Activated T-cell treated with anti-CD3 and anti-CD28 coated beads, Interleukin-2, amount 50 U/mL, for 1 hour (primary cell): ENCODE results near the gene LIN7B.

Source experiments
- DNase-seq: peaks from one replicate; pipeline ENCODE4 v3.0.0-alpha.2; 2020

Gene LIN7B

GRCh38 chr19:49094505-49095482 is 19.4 kb upstream of the LIN7B start:
- no peak for DNase-seq

- DNase-seq, result peak; percentile 79
Observed at GRCh38 chr19:49097453-49098288, 16.5 kb upstream of the LIN7B start.

GRCh38 chr19:49098795-49099194 is 15.4 kb upstream of the LIN7B start:
- DNase-seq, result no peak

GRCh38 chr19:49101160-49101559 is 13.0 kb upstream of the LIN7B start:
- no peak for DNase-seq

GRCh38 chr19:49102303-49102702 is 11.9 kb upstream of the LIN7B start:
- DNase-seq, result no peak

GRCh38 chr19:49103331-49104085 is 10.7 kb upstream of the LIN7B start:
- no peak for DNase-seq

- no peak for DNase-seq
Observed at GRCh38 chr19:49104229-49104864, 9.8 kb upstream of the LIN7B start.

GRCh38 chr19:49106648-49107135 is 7.5 kb upstream of the LIN7B start:
- DNase-seq, result peak; percentile 73

GRCh38 chr19:49107625-49108459 is 6.3 kb upstream of the LIN7B start:
- no peak for DNase-seq

- no peak for DNase-seq
Observed at GRCh38 chr19:49109051-49109450, 5.1 kb upstream of the LIN7B start.

- no peak for DNase-seq
Observed at GRCh38 chr19:49109569-49110233, 4.5 kb upstream of the LIN7B start.

GRCh38 chr19:49110567-49110966 is 3.6 kb upstream of the LIN7B start:
- no peak for DNase-seq

GRCh38 chr19:49111218-49111998 is 2.8 kb upstream of the LIN7B start:
- DNase-seq, result no peak

GRCh38 chr19:49114630-49115363 is 627 bp downstream of the LIN7B start:
- peak; percentile 61 for DNase-seq

- DNase-seq, result no peak
Observed at GRCh38 chr19:49116544-49116943, 2.4 kb downstream of the LIN7B start.

- no peak for DNase-seq
Observed at GRCh38 chr19:49117677-49118564, 3.8 kb downstream of the LIN7B start.

- peak; percentile 97 for DNase-seq
Observed at GRCh38 chr19:49118565-49119410, 4.6 kb downstream of the LIN7B start, which contains the start of gene C19orf73. Gene C19orf73, minus strand, starts transcription at chr19:49119143. Its CDS starts 121 bp downstream, at chr19:49119022.
